NCI-H146 treated with DMSO at 0.1 percent for 48 hours (cell line): ENCODE measurements around the gene PARVG.

ENCODE experiments used
- DNase-seq: peaks from one replicate; lab custom pipeline; 2025; ENCODE audit not compliant: unreplicated experiment; lab: John Stamatoyannopoulos, UW

The PARVG gene

GRCh38 chr22:44154436-44154942 lies 26.2 kb upstream of the PARVG start:
- DNase-seq: no peak

- DNase-seq: peak; percentile 5
Observed at GRCh38 chr22:44155115-44155514, 25.6 kb upstream of the PARVG start.

- no peak for DNase-seq
Observed at GRCh38 chr22:44157916-44158618, 22.7 kb upstream of the PARVG start.

- no peak for DNase-seq
Observed at GRCh38 chr22:44158816-44159215, 21.9 kb upstream of the PARVG start.

GRCh38 chr22:44159221-44159620 lies 21.5 kb upstream of the PARVG start:
- no peak for DNase-seq

- DNase-seq: no peak
Observed at GRCh38 chr22:44159811-44160210, 20.9 kb upstream of the PARVG start.

GRCh38 chr22:44160421-44160820 lies 20.3 kb upstream of the PARVG start:
- no peak for DNase-seq

- DNase-seq: no peak
Observed at GRCh38 chr22:44161673-44162072, 19.1 kb upstream of the PARVG start.

GRCh38 chr22:44162960-44163359 lies 17.8 kb upstream of the PARVG start:
- no peak for DNase-seq

GRCh38 chr22:44163536-44163935 lies 17.2 kb upstream of the PARVG start:
- no peak for DNase-seq

GRCh38 chr22:44164031-44164430 lies 16.7 kb upstream of the PARVG start:
- DNase-seq: no peak

- DNase-seq: no peak
Observed at GRCh38 chr22:44165286-44165874, 15.3 kb upstream of the PARVG start.

GRCh38 chr22:44166498-44167276 lies 14.0 kb upstream of the PARVG start:
- DNase-seq: no peak

- DNase-seq: no peak
Observed at GRCh38 chr22:44167501-44167900, 13.2 kb upstream of the PARVG start.

- no peak for DNase-seq
Observed at GRCh38 chr22:44168206-44168605, 12.5 kb upstream of the PARVG start.

- DNase-seq: no peak
Observed at GRCh38 chr22:44170470-44170869, 10.3 kb upstream of the PARVG start.

GRCh38 chr22:44171561-44171960 lies 9.2 kb upstream of the PARVG start:
- DNase-seq: no peak

- DNase-seq: peak; percentile 74
Observed at GRCh38 chr22:44172370-44173108, 8.2 kb upstream of the PARVG start.

- DNase-seq: no peak
Observed at GRCh38 chr22:44173154-44173553, 7.6 kb upstream of the PARVG start.

GRCh38 chr22:44175676-44176075 lies 5.0 kb upstream of the PARVG start:
- no peak for DNase-seq
